GM12873 (cell line): ENCODE measurements around the gene CLCN5.

Source experiments
- CTCF ChIP-seq: IDR thresholded peaks from 2 replicates; pipeline ENCODE4 v1.5.1; 2012; ENCODE audit warnings: low read depth, mild to moderate bottlenecking, moderate library complexity, low read length, control low read depth; ENCODE audit not compliant: insufficient read depth; ENCODE audit errors: missing control alignments

CLCN5 gene

GRCh38 chrX:49995795-49996455, 73.5 kb downstream of the CLCN5 start:
- no peak for TF ChIP-seq CTCF

GRCh38 chrX:49996474-49996873, 74.1 kb downstream of the CLCN5 start:
- TF ChIP-seq CTCF, result no peak

- TF ChIP-seq CTCF, result no peak
These were observed 76.7 kb downstream of the CLCN5 start for GRCh38 chrX:49999087-49999486.

GRCh38 chrX:50000937-50001542, 78.6 kb downstream of the CLCN5 start:
- no peak for TF ChIP-seq CTCF

GRCh38 chrX:50002067-50002714, 79.8 kb downstream of the CLCN5 start:
- TF ChIP-seq CTCF, result no peak

GRCh38 chrX:50003467-50003866, 81.1 kb downstream of the CLCN5 start:
- no peak for TF ChIP-seq CTCF

- no peak for TF ChIP-seq CTCF
These were observed 81.5 kb downstream of the CLCN5 start for GRCh38 chrX:50003927-50004326.
